ENCODE data around the gene MRPS23.

- no peak for TF ChIP-seq POLR2A (IDR thresholded peaks at IDR 0.05)
- no peak for TF ChIP-seq POLR2AphosphoS5 (IDR thresholded peaks at IDR 0.05; ENCODE audit: insufficient read depth in 1 of 2, low read depth in 1 of 2)
These were observed 16.9 kb upstream of the MRPS23 start for GRCh38 chr17:57866723-57867122.
